CD4-positive, alpha-beta T cell treated with Interleukin-6 at 100 ng/mL for 8 hours (primary cell): ENCODE measurements around the gene RFX8.

Experiments used
- DNase-seq: peaks from one replicate; pipeline ENCODE4 v3.0.0-alpha.2; 2020; ENCODE audit warnings: mixed read lengths, low spot score

The RFX8 gene

DNA sequence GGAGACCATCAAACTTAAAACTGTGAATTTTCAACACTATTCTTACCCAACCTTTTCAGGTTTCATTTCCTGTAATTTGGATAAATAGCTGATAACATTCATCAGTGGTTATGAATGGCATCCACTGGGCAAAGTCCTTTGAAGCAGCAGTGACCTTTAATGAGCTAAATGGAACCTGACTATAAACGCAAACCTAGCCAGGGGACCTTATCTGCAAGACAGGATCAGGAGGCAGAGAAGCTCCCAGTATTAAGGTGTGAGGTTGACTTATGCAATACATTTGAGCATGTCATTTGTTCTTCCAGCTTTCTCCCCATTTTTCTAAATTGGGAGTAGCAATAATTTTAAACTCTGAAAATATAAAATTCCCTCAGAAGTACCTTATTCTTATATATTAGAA, 126.0 kb downstream of the RFX8 start:
- no peak for DNase-seq
